Neutrophil (primary cell): ENCODE data around the gene PRSS16.
"Not testable (repeated sequence)": the region's sequence is repeated elsewhere in the genome, so short reads cannot be mapped to it uniquely, and the experiment has no call there.

Source experiments
- H3K27ac ChIP-seq: fragments of 200-600 bp; sonication (generic); 2 replicates; pipeline ENCODE4 v1.5.1; 2016; ENCODE audit warnings: mild to moderate bottlenecking, moderate library complexity
- H3K27me3 ChIP-seq: fragments of 200-600 bp; sonication (generic); 2 replicates; pipeline ENCODE4 v1.6.0; 2016; ENCODE audit warnings: mild to moderate bottlenecking
- H3K36me3 ChIP-seq: fragments of 200-600 bp; sonication (generic); 2 replicates; pipeline ENCODE4 v1.5.1; 2017
- H3K4me1 ChIP-seq, 2 experiments: fragments of 200-600 bp in 1 of 2; sonication (generic) in 1 of 2; 1 replicate in 1 of 2; 2 replicates in 1 of 2; pipeline versions ENCODE4 v1.5.1 to v1.6.1; 2013 to 2016; ENCODE audit warnings: low read depth in 1 of 2, low read length in 1 of 2, mild to moderate bottlenecking in 1 of 2, moderate library complexity in 1 of 2; ENCODE audit not compliant: control insufficient read depth in 1 of 2, insufficient read depth in 1 of 2
- H3K4me3 ChIP-seq, 2 experiments: fragments of 200-600 bp in 1 of 2; sonication (generic) in 1 of 2; 1 replicate in 1 of 2; 2 replicates in 1 of 2; pipeline ENCODE4 v1.5.1; 2013 to 2016; ENCODE audit warnings: low read depth in 1 of 2, low read length in 1 of 2, mild to moderate bottlenecking in 1 of 2, moderate library complexity in 1 of 2
- H3K9me3 ChIP-seq: fragments of 200-600 bp; sonication (generic); 2 replicates; pipeline ENCODE4 v1.5.1; 2016
- CTCF ChIP-seq: fragments of 200-600 bp; sonication (generic); IDR thresholded peaks from 2 replicates; pipeline ENCODE4 v1.5.1; 2016; ENCODE audit warnings: antibody characterized with exemption

Gene PRSS16

GRCh38 chr6:27209659-27210269 lies 37.7 kb upstream of the PRSS16 start:
- no peak for TF ChIP-seq CTCF
- H3K4me1 ChIP-seq = no peaks in the 10 kb centered on the region
- no peaks in the 10 kb centered on the region for H3K9me3 ChIP-seq
- no peak overlapping the region for H3K27ac ChIP-seq
- peaks cover 76% of the 10 kb centered on the region for H3K27me3 ChIP-seq
- no peak overlapping the region for H3K4me3 ChIP-seq
- no peaks in the 10 kb centered on the region for H3K36me3 ChIP-seq

GRCh38 chr6:27213091-27213517 lies 34.4 kb upstream of the PRSS16 start:
- H3K4me3 ChIP-seq, H3K36me3 ChIP-seq, H3K9me3 ChIP-seq, H3K27ac ChIP-seq, H3K4me1 ChIP-seq: not testable (repeated sequence)
- H3K27me3 ChIP-seq = peaks cover 73% of the 10 kb centered on the region

- Histone ChIP-seq H3K4me1 (no peaks in the 10 kb centered on the region), H3K36me3 (no peaks in the 10 kb centered on the region), H3K27me3 (peaks cover 73% of the 10 kb centered on the region), H3K9me3 (no peaks in the 10 kb centered on the region), H3K27ac (no peak overlapping the region), H3K4me3 (no peak overlapping the region)
- no peak for TF ChIP-seq CTCF
These were observed 33.9 kb upstream of the PRSS16 start for GRCh38 chr6:27213544-27214125.

- TF ChIP-seq CTCF = no peak
- Histone ChIP-seq H3K4me1 (no peaks in the 10 kb centered on the region), H3K36me3 (no peaks in the 10 kb centered on the region), H3K4me3 (no peak overlapping the region), H3K27me3 (peaks cover 74% of the 10 kb centered on the region), H3K9me3 (no peaks in the 10 kb centered on the region), H3K27ac (no peak overlapping the region)
These were observed 33.3 kb upstream of the PRSS16 start for GRCh38 chr6:27214126-27214601.

- no peaks in the 10 kb centered on the region for H3K4me1 ChIP-seq
- no peak for TF ChIP-seq CTCF
- no peak overlapping the region for H3K27ac ChIP-seq
- H3K27me3 ChIP-seq = peaks cover 76% of the 10 kb centered on the region
- H3K9me3 ChIP-seq = no peaks in the 10 kb centered on the region
- H3K4me3 ChIP-seq = no peak overlapping the region
- H3K36me3 ChIP-seq = no peaks in the 10 kb centered on the region
These were observed 30.6 kb upstream of the PRSS16 start for GRCh38 chr6:27216874-27217273.

GRCh38 chr6:27222971-27223370 lies 24.5 kb upstream of the PRSS16 start:
- H3K27me3 ChIP-seq = peaks cover 59% of the 10 kb centered on the region
- H3K27ac ChIP-seq = not testable (repeated sequence)

More at GRCh38 chr6:27222971-27223370, 24.5 kb upstream of the PRSS16 start:
- H3K4me3 ChIP-seq, H3K36me3 ChIP-seq, H3K9me3 ChIP-seq, H3K4me1 ChIP-seq: not testable (repeated sequence)
